ENCODE results near the gene KIAA1549.

DNA sequence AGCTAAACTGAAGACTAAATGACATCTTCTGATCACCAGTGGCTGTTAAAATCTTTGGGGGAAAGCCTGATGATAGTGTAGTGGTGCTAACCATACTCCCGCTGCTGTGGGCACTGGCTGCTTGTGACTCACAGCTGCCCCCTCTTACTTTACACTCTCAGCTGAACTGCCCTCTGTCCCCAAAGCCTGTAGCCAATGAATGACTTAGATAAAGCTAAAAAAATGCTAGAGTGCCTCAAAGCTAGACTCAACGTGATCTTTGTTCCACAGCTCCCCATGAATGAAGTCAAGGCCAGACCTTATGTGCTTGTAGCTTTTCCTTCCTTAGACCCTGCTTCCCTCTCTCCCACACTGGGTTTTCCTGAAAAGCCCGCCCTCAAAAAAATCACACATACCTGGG, 48.2 kb upstream of the KIAA1549 start:
- TF ChIP-seq CTCF (conservative IDR thresholded peaks at IDR 0.05; ENCODE audit: low read depth, low read length) (no peak), POLR2A (IDR thresholded peaks at IDR 0.05; ENCODE audit: low read depth, low read length) (no peak), ELK1 (IDR thresholded peaks at IDR 0.05; ENCODE audit: borderline replicate concordance, low read depth, low read length) (no peak), CHD1 (IDR thresholded peaks at IDR 0.05; ENCODE audit: low read depth, low read length) (no peak)
